Mucosa of gallbladder (tissue), 1 donor: ENCODE results near the gene NHSL2. TPM values are rescaled to one million over a fixed set of nuclear protein-coding genes. Genes with fewer than 3 reads are reported as not detected.
"Not testable (repeated sequence)": the region's sequence is repeated elsewhere in the genome, so short reads cannot be mapped to it uniquely, and the experiment has no call there.

Experiments
- DNase-seq: peaks from one replicate; pipeline ENCODE4 v3.0.0-alpha.2; 2020; ENCODE audit warnings: low spot score
- total RNA-seq: library from RNA; stranded (reverse); gene quantifications from one replicate; pipeline ENCODE4 v1.2.1, GENCODE V29; 2021
- donor health status: DM: no; HTN: no; CAD: no.

Gene NHSL2
- total RNA-seq, 1 donor from 2014 or later = 13.6 TPM

DNA sequence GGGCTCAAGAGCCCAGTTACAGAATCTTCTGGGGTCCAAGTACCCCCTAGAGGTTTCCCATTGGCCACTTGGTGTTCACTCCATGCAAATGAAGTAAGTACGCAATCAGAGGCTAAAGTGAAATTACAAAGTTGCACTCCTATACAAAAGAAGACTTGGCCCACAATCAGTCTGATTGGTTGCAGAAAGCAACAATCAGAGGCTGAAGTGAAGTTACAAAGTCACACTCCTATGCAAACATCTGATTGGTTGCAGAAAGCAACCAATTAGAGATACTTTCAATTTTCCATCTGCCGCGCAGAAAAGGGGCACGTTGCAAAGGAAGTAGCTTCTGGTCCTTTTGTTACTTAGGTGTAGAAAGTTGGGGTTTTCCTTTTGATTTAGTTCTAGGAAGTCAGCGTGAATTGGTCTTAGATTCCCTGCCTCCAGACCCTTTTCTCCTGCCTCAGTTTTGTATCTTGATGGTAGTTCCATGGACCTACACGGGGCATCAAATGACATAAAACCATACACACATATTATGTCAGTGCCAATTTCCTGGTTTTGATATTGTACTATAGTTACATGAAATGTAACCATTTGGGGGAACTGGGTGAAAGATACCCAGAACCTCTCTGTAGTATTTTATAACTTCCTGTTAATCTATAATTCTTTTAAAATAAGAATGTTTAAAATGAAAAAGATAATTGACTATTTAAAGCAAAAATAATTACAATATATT, 258.5 kb downstream of the NHSL2 start:
- peak; percentile 10 for DNase-seq

- DNase-seq = not testable (repeated sequence)
Measured at GRCh38 chrX:72176289-72176688, 265.6 kb downstream of the NHSL2 start.

DNA sequence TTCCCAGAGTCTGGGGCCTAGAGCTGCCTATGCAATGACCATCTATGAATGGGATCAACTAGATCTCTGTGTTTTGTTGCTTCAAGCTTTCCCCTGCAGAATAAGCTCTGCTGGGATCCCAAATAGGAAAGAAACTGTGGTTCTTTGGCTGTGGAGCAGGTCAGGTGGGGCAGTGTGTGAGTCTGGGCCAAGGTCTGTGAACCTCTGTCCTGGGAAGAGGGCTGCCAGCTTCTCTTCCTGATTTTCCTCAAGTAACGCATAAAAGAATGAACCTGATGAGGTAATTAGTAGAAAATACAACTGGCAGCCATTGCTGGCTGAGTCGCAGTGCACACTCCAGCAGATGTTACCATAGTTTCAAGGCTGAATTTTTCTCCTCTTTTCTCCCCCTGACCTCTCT, 266.3 kb downstream of the NHSL2 start:
- no peak for DNase-seq

GRCh38 chrX:72180539-72180938, 269.9 kb downstream of the NHSL2 start:
- no peak for DNase-seq

DNA sequence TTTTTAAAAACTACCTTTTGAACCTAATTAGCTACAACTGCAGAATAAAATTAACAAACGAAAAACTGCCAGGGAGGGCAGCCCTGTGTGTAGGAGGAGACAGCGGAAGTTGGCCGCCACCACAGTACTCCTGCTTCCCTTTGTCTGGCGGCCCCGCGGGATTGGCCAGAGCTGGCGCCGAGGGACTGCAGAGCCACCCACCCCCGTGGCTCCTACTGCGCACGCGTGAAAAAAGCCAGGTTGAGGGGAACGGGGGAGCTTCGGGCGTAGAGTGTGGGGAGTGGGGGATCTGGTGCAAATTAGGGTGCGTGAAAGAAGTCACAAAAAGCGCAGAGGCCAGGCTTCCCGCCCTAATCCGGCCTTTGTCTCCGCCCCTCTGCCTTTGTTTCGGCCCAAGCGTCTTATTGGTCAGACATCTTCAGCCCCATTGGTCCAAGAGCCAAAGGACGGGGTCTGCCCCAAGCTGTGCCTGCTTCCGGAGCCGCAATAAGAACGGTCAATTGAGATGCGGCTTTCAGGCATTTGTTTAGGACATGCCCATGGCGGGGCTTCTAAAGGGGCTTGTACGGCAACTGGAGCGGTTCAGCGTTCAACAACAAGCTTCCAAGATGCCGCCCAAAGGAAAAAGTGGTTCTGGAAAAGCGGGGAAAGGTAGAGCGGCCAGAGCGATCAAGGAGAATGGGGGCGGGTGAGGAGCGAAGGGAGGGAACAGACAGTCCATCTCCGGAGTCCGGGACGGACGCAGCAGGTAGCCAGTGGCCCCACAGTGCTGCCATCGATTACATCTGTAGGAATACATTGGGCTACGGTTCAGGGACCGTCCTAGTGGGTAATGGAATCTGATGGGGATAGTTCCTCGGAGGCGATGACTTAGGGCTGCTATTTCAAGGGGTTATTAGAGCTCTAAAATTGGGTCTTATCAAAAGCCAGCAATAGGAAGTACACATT, 270.8 kb downstream of the NHSL2 start, which contains the start of gene PIN4:
Gene PIN4, plus strand, starts transcription at position 580 of the 948 bp plus-strand sequence. Its CDS starts 29 bp downstream, at position 609.
- peak; percentile 95 for DNase-seq

- no peak for DNase-seq
Measured at GRCh38 chrX:72182924-72183323, 272.3 kb downstream of the NHSL2 start.

DNA sequence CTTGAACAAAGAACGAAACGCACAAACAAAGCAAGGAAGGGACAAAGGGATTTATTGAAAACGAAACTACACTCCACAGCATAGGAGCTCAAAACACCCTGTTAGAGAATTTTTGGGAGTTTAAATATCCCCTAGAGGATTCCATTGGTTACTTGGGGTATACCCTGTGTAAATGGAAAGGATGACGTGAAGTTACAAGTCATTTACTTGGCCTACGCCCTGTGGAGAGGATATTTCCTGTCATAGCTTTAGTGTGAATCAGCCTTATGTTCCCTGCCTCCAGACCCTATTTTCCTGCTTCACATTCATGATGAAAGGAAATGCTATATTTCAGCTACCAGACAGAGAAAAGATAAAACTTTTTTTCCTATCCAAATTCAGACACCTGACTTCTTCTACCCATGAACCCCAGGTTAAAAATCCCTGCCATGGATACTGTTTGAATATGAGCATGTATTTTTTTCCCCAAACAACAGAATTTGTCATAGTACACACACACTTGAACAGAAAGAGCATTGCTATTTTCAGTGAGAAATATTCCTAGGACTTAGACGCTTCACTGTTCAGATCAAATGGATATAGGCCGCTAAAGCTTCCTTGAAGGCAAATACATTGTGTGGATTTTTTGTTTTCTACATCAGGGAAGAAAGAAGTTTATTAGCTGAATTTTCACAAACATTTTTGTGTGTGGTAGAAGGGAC, 291.3 kb downstream of the NHSL2 start:
- DNase-seq = no peak

Other genes with a start within 250 kb of the NHSL2 start
- gene CXorf49, start 192.6 kb upstream of the NHSL2 start, total RNA-seq = not detected
- gene CXorf49B, start 147.5 kb upstream of the NHSL2 start, total RNA-seq = not detected
- gene RTL5, start 221.1 kb downstream of the NHSL2 start, total RNA-seq = 6.8 TPM